Astrocyte of the spinal cord (primary cell): Measurements from ENCODE around the gene NTF3.

Source experiments
- DNase-seq: peaks from one replicate; pipeline ENCODE4 v3.0.0; 2011; ENCODE audit warnings: low read depth, low spot score
- H3K4me3 ChIP-seq: 2 replicates; pipeline ENCODE4 v1.5.1; 2011; ENCODE audit warnings: low read depth, mild to moderate bottlenecking, low read length, moderate library complexity
- CTCF ChIP-seq: IDR thresholded peaks from 2 replicates; pipeline ENCODE4 v1.5.1; 2012; ENCODE audit warnings: low read depth, mild to moderate bottlenecking, low read length, inconsistent platforms
- in situ Hi-C: cut with HindIII; loops from 2 replicates; pipeline ENCODE4 v1.10.0; 2017; ENCODE audit warnings: low sequenced_read_pairs

NTF3 gene

DNA sequence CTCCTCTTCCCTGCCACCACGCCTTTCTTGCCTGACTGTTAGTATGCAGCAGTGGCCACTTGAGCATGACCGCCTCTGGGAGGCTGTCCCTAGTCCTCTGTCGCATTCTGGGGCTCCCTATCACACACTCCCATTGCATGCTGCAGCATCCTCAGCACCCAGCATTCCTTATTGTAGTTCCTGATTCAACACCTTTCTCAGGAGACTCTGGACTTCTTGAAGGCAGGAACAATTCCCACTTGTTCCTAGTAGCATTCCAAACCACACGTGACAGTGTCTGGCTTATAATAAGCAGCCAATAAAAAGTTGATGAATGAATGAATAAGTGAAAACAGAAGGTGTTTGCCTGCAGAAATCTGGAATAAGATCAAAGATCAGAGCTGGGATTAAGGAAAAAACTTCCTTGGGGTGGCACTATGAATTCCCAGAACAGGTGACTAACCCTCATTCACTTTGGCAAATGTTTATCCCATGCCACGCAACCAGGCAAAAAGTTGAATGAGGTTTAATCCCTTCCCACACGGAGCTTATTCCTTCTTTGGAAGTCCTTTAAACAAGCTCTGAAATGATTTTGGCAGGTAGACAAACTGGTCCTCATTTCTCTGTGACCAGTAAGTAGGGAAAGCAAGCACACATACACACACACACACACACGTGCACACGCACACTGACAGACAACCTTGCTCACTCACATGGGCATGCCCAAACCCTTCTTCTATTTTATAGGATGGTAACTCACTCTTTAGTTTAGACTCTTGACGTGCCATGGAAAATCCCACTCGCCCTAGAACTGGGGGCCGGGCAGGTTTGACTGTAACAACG is 26.5 kb downstream of the NTF3 start:
- in situ Hi-C loops = no loop called here
- H3K4me3 ChIP-seq = no peak overlapping the region
- no peak for DNase-seq
- no peak for TF ChIP-seq CTCF

DNA sequence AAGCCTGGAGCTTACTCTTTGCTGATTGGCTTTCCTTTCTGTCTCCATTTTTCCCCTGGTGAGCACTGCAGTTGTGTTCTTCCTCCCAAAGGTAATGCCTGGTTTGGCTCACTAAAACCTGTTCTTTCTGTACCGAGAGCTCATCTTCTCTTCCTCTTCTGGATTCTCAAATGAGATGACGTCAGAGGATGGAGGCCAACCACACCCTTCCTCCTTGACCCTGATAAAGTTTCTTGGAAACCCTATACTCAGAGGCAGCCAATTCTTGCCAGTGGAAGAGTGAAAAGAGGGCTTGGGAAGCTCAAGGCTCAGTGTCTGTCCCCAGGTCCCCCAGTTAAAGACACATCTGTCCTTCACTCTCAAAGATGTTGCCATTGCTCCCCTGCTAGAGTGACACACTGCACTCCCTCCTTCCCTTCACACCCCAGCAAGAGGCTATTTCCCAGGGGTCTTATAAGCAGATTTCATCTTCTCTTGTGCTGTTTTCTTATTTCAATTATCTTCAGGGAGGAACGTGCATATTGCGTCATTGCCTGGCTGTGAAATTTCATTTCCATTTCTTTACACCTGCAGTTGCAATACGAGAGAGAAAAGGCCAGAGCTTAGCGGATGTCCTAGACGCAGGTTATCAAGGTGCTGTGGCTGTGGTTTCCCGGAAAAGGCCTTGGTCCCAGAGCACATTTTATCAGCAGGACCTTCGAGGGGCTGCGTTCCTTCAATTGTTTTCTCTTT is 27.3 kb downstream of the NTF3 start:
- in situ Hi-C loops = no loop called here
- no peak for DNase-seq
- no peak for TF ChIP-seq CTCF
- no peak overlapping the region for H3K4me3 ChIP-seq

- H3K4me3 ChIP-seq = no peak overlapping the region
- in situ Hi-C loops = no loop called here
- DNase-seq = no peak
- no peak for TF ChIP-seq CTCF
Observed at GRCh38 chr12:5460817-5461216, 28.9 kb downstream of the NTF3 start.

DNA sequence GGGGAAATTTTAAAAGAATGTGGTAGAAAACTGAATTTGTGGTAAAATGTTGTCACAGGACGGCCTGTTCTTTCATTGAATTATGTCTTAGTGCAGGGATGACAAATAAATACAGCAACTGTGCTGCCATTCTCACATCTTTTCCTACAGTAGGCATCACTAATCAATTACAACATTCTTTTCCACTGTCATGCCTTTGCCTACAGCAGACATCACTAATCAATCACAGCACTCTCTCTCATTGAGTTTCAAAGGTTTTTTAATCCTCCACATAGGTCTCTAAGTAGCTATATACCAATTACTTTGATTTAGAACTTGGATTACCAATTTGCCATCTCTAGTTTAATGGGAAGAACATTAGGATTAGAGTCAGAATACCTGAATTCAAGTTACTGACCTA is 30.1 kb downstream of the NTF3 start:
- in situ Hi-C loops = no loop called here
- TF ChIP-seq CTCF = no peak
- no peak overlapping the region for H3K4me3 ChIP-seq
- no peak for DNase-seq

- DNase-seq = no peak
- no peak for TF ChIP-seq CTCF
- in situ Hi-C loops = no loop called here
- no peak overlapping the region for H3K4me3 ChIP-seq
Observed at GRCh38 chr12:5464096-5464495, 32.2 kb downstream of the NTF3 start.

- no peak for TF ChIP-seq CTCF
- H3K4me3 ChIP-seq = no peak overlapping the region
- DNase-seq = no peak
- in situ Hi-C loops = no loop called here
Observed at GRCh38 chr12:5465384-5465783, 33.5 kb downstream of the NTF3 start.
